Stimulated activated CD4-positive, alpha-beta T cell treated with anti-CD3 and anti-CD28 coated beads, Interleukin-2, amount 100 ng/mL, for 24 hours (primary cell): Measurements from ENCODE around the gene ST6GAL2.

Source experiments
- DNase-seq, 2 donors: peaks; one replicate each; pipeline ENCODE4 v3.0.0-alpha.2; 2020

ST6GAL2 gene

GRCh38 chr2:106885971-106886915 is at the start of gene ST6GAL2:
TSS of gene ST6GAL2 (minus strand) at chr2:106886167. CDS start at chr2:106843977, 42,190 bp downstream.
- DNase-seq, result peak in 1 of 2 donors; percentile 5

GRCh38 chr2:106932644-106933043 is 46.7 kb upstream of the ST6GAL2 start:
- DNase-seq, result no peak

- DNase-seq, result no peak
Observed at GRCh38 chr2:106931717-106932335, 45.9 kb upstream of the ST6GAL2 start.

GRCh38 chr2:106921451-106921850 is 35.5 kb upstream of the ST6GAL2 start:
- no peak for DNase-seq

GRCh38 chr2:106919012-106919411 is 33.0 kb upstream of the ST6GAL2 start:
- DNase-seq, result no peak

GRCh38 chr2:106904242-106904641 is 18.3 kb upstream of the ST6GAL2 start:
- no peak for DNase-seq

GRCh38 chr2:106899786-106900530 is 14.0 kb upstream of the ST6GAL2 start:
- no peak for DNase-seq

GRCh38 chr2:106894545-106894944 is 8.6 kb upstream of the ST6GAL2 start:
- DNase-seq, result no peak

GRCh38 chr2:106892048-106892447 is 6.1 kb upstream of the ST6GAL2 start:
- DNase-seq, result no peak

- DNase-seq, result no peak
Observed at GRCh38 chr2:106890606-106891005, 4.6 kb upstream of the ST6GAL2 start.

- DNase-seq, result peak in 1 of 2 donors; percentile 5
Observed at GRCh38 chr2:106886916-106887758, 1.2 kb upstream of the ST6GAL2 start.

GRCh38 chr2:106885329-106885728 is 638 bp downstream of the ST6GAL2 start:
- no peak for DNase-seq

- no peak for DNase-seq
Observed at GRCh38 chr2:106882673-106883072, 3.3 kb downstream of the ST6GAL2 start.

- no peak for DNase-seq
Observed at GRCh38 chr2:106878206-106878605, 7.8 kb downstream of the ST6GAL2 start.

GRCh38 chr2:106876699-106877098 is 9.3 kb downstream of the ST6GAL2 start:
- no peak for DNase-seq

- DNase-seq, result no peak
Observed at GRCh38 chr2:106869512-106870275, 16.3 kb downstream of the ST6GAL2 start.

GRCh38 chr2:106868275-106868674 is 17.7 kb downstream of the ST6GAL2 start:
- DNase-seq, result no peak

- DNase-seq, result no peak
Observed at GRCh38 chr2:106867196-106867953, 18.6 kb downstream of the ST6GAL2 start.

GRCh38 chr2:106866641-106867040 is 19.3 kb downstream of the ST6GAL2 start:
- DNase-seq, result no peak

- no peak for DNase-seq
Observed at GRCh38 chr2:106864051-106864450, 21.9 kb downstream of the ST6GAL2 start.

GRCh38 chr2:106863387-106863786 is 22.6 kb downstream of the ST6GAL2 start:
- no peak for DNase-seq
